KMS-11 (cell line): Measurements from ENCODE around the gene MORN1.

Experiments used
- H2AFZ ChIP-seq: fragments of 200-600 bp; sonication (generic); 2 replicates; pipeline ENCODE4 v1.6.1; 2016; ENCODE audit warnings: antibody characterized with exemption, mixed run types, low read depth
- H3K27ac ChIP-seq: fragments of 200-600 bp; sonication (generic); 2 replicates; pipeline ENCODE4 v1.6.1; 2016; ENCODE audit warnings: mild to moderate bottlenecking, mixed run types
- H3K27me3 ChIP-seq: fragments of 200-600 bp; sonication (generic); 2 replicates; pipeline ENCODE4 v1.6.1; 2017; ENCODE audit warnings: mild to moderate bottlenecking, low read depth, mixed run types, moderate library complexity; ENCODE audit not compliant: insufficient read depth
- H3K36me3 ChIP-seq: fragments of 200-600 bp; sonication (generic); 2 replicates; pipeline ENCODE4 v1.6.1; 2017; ENCODE audit warnings: mild to moderate bottlenecking, mixed run types; ENCODE audit not compliant: insufficient read depth
- H3K4me1 ChIP-seq: fragments of 200-600 bp; sonication (generic); 2 replicates; pipeline ENCODE4 v1.6.1; 2016; ENCODE audit warnings: mild to moderate bottlenecking, low read depth, mixed run types; ENCODE audit not compliant: poor library complexity, severe bottlenecking
- H3K4me2 ChIP-seq: fragments of 200-600 bp; sonication (generic); 2 replicates; pipeline ENCODE4 v1.7.0; 2016; ENCODE audit warnings: mild to moderate bottlenecking, mixed run types
- H3K4me3 ChIP-seq: fragments of 200-600 bp; sonication (generic); IDR thresholded peaks from 2 replicates; pipeline ENCODE4 v1.6.1; 2017; ENCODE audit warnings: low read depth, low read length, mixed read lengths; ENCODE audit not compliant: insufficient read depth
- H3K79me2 ChIP-seq: fragments of 200-600 bp; sonication (generic); 2 replicates; pipeline ENCODE4 v1.6.1; 2016; ENCODE audit warnings: low read depth, mixed run types; ENCODE audit not compliant: insufficient read depth
- H3K9ac ChIP-seq: fragments of 200-600 bp; sonication (generic); 2 replicates; pipeline ENCODE4 v1.6.1; 2016; ENCODE audit warnings: mild to moderate bottlenecking, mixed run types
- H4K20me1 ChIP-seq: fragments of 200-600 bp; sonication (generic); 2 replicates; pipeline ENCODE4 v1.6.1; 2016; ENCODE audit warnings: mild to moderate bottlenecking, mixed run types; ENCODE audit not compliant: insufficient read depth
- TF ChIP-seq, protein P1 (sequence below): fragments of 200-600 bp; sonication (generic); conservative IDR thresholded peaks from 2 replicates; pipeline ENCODE4 v1.6.1; 2017; ENCODE audit warnings: low read depth, mild to moderate bottlenecking, antibody characterized with exemption, low read length, moderate library complexity, mixed read lengths

Gene MORN1

DNA sequence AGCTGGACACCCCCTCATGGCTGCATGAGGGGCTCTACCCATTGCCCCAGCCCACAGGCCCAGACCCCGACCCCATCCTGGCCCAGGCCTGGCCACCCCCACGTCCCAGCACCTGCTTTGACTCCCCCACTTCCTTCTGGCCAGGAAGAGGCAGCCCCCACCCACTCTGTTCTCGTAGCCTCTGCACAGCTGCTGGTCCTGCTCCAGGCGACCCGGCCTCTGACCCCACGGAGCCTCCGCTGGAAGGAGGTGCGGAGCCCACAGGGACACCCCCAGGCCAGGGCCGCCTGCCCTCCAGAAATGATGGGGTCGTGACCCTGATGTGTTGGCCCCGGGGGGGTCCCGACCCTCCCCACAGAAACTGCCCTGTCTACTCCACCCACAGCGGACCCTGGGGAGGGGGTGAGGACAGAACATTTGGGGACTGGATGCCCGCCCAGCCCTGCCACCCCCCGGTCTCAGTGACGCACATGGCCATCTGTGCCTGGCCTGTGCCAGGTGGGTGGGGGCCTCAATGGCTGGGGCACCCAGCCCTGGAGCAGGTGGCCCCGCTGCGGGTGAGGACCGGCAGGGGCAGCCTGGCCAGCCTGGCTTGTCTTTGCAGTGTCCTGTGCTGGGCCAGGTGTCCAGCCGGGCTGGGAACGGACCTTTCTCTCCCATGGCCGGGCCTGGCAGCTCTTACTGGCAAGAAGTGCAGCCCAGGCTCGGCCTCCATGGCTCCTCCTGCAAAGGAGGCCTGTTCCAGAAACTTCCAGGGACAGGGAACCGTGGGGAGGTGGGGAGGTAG, 78.6 kb downstream of the MORN1 start:
- Histone ChIP-seq H3K27ac (no peak overlapping the region), H4K20me1 (no peaks in the 10 kb centered on the region), H3K4me2 (no peak overlapping the region), H2AFZ (no peak overlapping the region), H3K27me3 (peaks cover 20% of the 10 kb centered on the region), H3K9ac (no peak overlapping the region), H3K79me2 (no peaks in the 10 kb centered on the region), H3K4me3 (no peak overlapping the region), H3K4me1 (no peaks in the 10 kb centered on the region), H3K36me3 (no peaks in the 10 kb centered on the region)
- TF ChIP-seq, protein P1, sequence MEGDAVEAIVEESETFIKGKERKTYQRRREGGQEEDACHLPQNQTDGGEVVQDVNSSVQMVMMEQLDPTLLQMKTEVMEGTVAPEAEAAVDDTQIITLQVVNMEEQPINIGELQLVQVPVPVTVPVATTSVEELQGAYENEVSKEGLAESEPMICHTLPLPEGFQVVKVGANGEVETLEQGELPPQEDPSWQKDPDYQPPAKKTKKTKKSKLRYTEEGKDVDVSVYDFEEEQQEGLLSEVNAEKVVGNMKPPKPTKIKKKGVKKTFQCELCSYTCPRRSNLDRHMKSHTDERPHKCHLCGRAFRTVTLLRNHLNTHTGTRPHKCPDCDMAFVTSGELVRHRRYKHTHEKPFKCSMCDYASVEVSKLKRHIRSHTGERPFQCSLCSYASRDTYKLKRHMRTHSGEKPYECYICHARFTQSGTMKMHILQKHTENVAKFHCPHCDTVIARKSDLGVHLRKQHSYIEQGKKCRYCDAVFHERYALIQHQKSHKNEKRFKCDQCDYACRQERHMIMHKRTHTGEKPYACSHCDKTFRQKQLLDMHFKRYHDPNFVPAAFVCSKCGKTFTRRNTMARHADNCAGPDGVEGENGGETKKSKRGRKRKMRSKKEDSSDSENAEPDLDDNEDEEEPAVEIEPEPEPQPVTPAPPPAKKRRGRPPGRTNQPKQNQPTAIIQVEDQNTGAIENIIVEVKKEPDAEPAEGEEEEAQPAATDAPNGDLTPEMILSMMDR = no peak

DNA sequence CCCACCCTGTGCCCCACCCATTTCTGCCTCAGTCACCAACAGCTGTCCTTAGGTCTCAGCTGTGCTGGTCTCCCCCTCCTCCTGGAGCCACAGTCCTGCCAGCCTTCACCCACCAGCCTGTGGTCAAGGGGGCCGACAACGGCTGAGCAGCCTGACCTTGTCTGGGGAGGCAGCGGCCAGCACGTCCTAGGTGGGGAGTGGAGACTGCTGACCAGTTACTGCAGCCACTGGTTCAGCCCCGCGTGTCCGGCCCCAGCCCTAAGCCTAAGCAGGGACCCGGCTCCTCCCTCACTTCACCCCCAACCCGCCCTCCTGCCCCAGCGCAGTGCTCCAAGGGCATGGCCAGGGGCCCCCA, 79.2 kb downstream of the MORN1 start:
- Histone ChIP-seq H2AFZ (no peak overlapping the region), H3K4me3 (no peak overlapping the region), H3K27me3 (peaks cover 16% of the 10 kb centered on the region; the same call in 1 of the 2 replicates), H3K79me2 (no peaks in the 10 kb centered on the region), H4K20me1 (no peaks in the 10 kb centered on the region), H3K9ac (no peak overlapping the region), H3K36me3 (no peaks in the 10 kb centered on the region), H3K27ac (no peak overlapping the region), H3K4me1 (no peaks in the 10 kb centered on the region), H3K4me2 (no peak overlapping the region)
- TF ChIP-seq, protein P1 = no peak

DNA sequence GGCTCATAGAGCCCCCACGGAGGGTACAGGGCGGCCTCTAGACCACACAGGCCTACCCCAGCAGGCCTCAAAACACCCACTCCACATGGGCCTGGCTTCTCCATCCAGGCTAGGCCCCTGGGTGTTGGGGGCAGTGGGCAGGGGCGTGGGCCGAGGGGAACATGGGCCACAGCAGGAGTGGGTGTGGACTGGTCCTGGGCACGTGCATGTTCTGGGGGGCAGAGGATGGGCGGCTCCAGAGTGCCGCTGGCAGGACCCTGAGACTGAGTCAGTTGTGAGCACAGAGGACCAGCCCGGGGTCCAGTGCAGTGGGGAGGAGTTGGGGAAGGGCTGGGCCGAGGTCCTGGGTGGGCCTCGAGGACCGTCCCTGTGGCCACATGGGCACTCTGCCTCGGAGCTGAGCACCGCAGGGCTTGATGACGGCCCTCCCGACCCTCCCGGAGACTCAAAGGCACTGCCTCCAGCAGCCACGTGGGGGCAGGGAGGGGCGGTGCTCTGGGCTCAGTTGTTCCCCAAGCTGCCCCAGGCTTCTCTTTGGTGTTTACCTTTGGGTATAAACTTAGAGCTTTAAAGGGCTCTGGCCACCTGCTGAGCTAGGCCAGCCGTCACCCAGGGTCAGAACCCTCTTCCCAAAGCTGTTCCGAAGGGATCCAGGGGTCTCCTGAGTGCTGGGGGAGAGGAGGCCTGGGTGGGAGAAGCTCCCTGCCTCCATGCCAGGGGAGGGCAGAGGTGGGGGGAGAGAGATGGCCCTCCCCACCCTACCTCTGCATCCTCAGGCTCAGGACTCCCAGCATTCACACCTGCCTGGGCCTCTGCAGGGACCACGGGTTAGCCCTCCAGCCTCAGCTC, 79.9 kb downstream of the MORN1 start:
- Histone ChIP-seq H3K4me2 (no peak overlapping the region), H3K79me2 (no peaks in the 10 kb centered on the region)

DNA sequence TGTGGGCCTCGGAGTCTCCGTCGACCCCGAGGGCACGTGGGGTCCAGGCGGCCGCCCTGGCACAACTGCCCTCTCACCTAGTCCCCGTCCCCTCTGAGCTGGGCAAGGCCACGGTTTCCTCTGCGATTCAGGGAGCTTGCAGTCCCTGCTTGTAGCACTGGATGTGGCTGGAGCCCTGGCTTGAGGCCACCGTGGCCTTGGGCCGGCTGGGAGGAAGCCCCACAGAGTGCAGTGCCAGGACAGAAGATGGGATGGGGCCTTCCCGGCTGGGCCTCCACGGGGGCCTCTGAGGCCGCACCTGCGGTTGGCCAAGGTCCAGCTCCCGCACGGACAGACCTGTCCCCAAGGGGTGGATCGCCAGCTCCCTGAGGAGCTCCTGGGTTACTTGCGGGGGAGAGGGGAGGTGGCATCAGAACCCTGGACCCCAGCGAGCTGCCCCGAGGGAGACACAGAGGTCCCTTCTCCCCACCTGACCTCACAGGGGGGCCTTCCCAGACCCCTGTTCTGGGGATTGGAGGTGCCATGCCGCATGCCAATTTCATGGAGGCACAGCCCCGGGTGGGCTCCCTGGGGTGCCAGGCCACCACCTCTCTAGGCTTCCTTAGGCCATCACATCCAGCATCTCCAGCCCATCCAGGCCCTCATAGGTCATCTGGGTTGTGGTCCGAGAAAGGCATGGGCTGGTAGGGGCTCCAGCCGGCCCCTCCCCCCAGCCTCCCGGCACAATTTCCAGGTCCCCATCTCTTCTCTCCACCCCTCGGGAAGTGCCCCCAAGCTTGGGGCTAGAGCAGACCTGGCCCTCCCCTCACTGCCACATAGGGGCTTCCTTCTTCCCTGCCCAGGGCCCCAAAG, 80.8 kb downstream of the MORN1 start:
- Histone ChIP-seq H3K36me3 (no peaks in the 10 kb centered on the region), H3K27ac (no peak overlapping the region), H2AFZ (no peak overlapping the region), H3K4me1 (no peaks in the 10 kb centered on the region), H3K79me2 (no peaks in the 10 kb centered on the region), H3K4me2 (no peak overlapping the region), H3K9ac (no peak overlapping the region), H4K20me1 (no peaks in the 10 kb centered on the region), H3K4me3 (no peak overlapping the region), H3K27me3 (peaks cover 7% of the 10 kb centered on the region; the same call in 1 of the 2 replicates)
- TF ChIP-seq, protein P1 = no peak

More for the DNA sequence above, 79.9 kb downstream of the MORN1 start:
- Histone ChIP-seq H3K9ac (no peak overlapping the region), H3K4me1 (no peaks in the 10 kb centered on the region), H3K4me3 (no peak overlapping the region), H4K20me1 (no peaks in the 10 kb centered on the region), H3K36me3 (no peaks in the 10 kb centered on the region), H3K27ac (no peak overlapping the region), H2AFZ (no peak overlapping the region), H3K27me3 (peaks cover 9% of the 10 kb centered on the region; the same call in 1 of the 2 replicates)
- TF ChIP-seq, protein P1 = no peak
